PC-3 (cell line): ENCODE results near the gene NUDT6. TPM values are rescaled to one million over a fixed set of nuclear protein-coding genes. Genes with fewer than 3 reads are reported as not detected.

Experiments used
- ATAC-seq: fragments of 200-7000 bp; cut with Tn5 transposase; 2 replicates; pipeline ENCODE4 v1.9.1; 2020; ENCODE audit warnings: mild to moderate bottlenecking, moderate library complexity
- BruUV-seq: library from RNA; stranded (reverse); fragments of 400-500 nt; replicated peaks from 2 replicates; lab custom pipeline; 2021; lab: Mats Ljungman, UMichigan
- CTCF ChIA-PET: fragments of 300-600 bp; sonication (Branson Sonifier 250); formaldehyde crosslinking; loops from one replicate; lab custom pipeline; 2022; ENCODE audit warnings: antibody characterized with exemption; lab: Charles Lee
- POLR2A ChIA-PET: fragments of 300-600 bp; sonication (Branson Sonifier 250); formaldehyde crosslinking; loops from one replicate; lab custom pipeline; 2022; ENCODE audit warnings: antibody characterized with exemption; ENCODE audit not compliant: unreplicated experiment; lab: Charles Lee
- DNase-seq: peaks from one replicate; pipeline ENCODE4 v3.0.0-alpha.2; 2015
- H2AFZ ChIP-seq: fragments of 300-600 bp; sonication (generic); 2 replicates; pipeline ENCODE4 v1.6.0; 2016; ENCODE audit warnings: antibody characterized with exemption, low read length
- H3F3A ChIP-seq: fragments of 300-600 bp; sonication (generic); one replicate; pipeline ENCODE4 v1.6.0; 2017; ENCODE audit warnings: antibody characterized with exemption, low read length, control low read depth, mild to moderate bottlenecking; ENCODE audit not compliant: unreplicated experiment
- H3K27ac ChIP-seq: fragments of 300-600 bp; sonication (generic); 2 replicates; pipeline ENCODE4 v1.5.1; 2016; ENCODE audit warnings: mild to moderate bottlenecking, low read length
- H3K27me3 ChIP-seq: fragments of 300-600 bp; sonication (generic); 2 replicates; pipeline ENCODE4 v1.6.1; 2016; ENCODE audit warnings: low read length, mixed read lengths
- H3K36me3 ChIP-seq: fragments of 300-600 bp; sonication (generic); 2 replicates; pipeline ENCODE4 v1.6.1; 2016; ENCODE audit warnings: low read depth, mixed run types, low read length, mixed read lengths
- H3K4me1 ChIP-seq: fragments of 300-600 bp; sonication (generic); 2 replicates; pipeline ENCODE4 v1.5.1; 2016; ENCODE audit warnings: low read length; ENCODE audit not compliant: insufficient read depth
- H3K4me2 ChIP-seq: fragments of 300-600 bp; sonication (generic); 2 replicates; pipeline ENCODE4 v1.6.0; 2016; ENCODE audit warnings: low read length
- H3K4me3 ChIP-seq: fragments of 300-600 bp; sonication (generic); 2 replicates; pipeline ENCODE4 v1.5.1; 2016; ENCODE audit warnings: mild to moderate bottlenecking, low read length, mixed read lengths
- H3K79me2 ChIP-seq: fragments of 300-600 bp; sonication (generic); 2 replicates; pipeline ENCODE4 v1.6.1; 2017; ENCODE audit warnings: low read length, mixed read lengths
- H3K9ac ChIP-seq: fragments of 300-600 bp; sonication (generic); 2 replicates; pipeline ENCODE4 v1.6.0; 2016; ENCODE audit warnings: mild to moderate bottlenecking, low read length
- H3K9me2 ChIP-seq: fragments of 300-600 bp; sonication (generic); replicated peaks from 2 replicates; pipeline ENCODE4 v1.6.1; 2016; ENCODE audit warnings: mixed run types, low read length, mixed read lengths
- H3K9me3 ChIP-seq: fragments of 300-600 bp; sonication (generic); 2 replicates; pipeline ENCODE4 v1.6.1; 2016; ENCODE audit warnings: low read length, mixed read lengths
- H4K20me1 ChIP-seq: fragments of 300-600 bp; sonication (generic); 2 replicates; pipeline ENCODE4 v1.6.1; 2016; ENCODE audit warnings: low read length, mixed read lengths
- EZH2 ChIP-seq: fragments of 300-600 bp; sonication (generic); IDR thresholded peaks from one replicate; pipeline ENCODE4 v1.6.1; 2017; ENCODE audit warnings: antibody characterized with exemption, mild to moderate bottlenecking, low read length; ENCODE audit not compliant: unreplicated experiment
- EZH2phosphoT487 ChIP-seq: fragments of 300-600 bp; sonication (generic); IDR thresholded peaks from 2 replicates; pipeline ENCODE4 v1.6.1; 2018; ENCODE audit warnings: mild to moderate bottlenecking, antibody characterized with exemption, low read length, borderline replicate concordance
- intact Hi-C: fragments of 100-400 bp; cut with micrococcal nuclease; formaldehyde crosslinking; loops from 2 replicates; pipeline ENCODE4 v1.9.0; 2023
- total RNA-seq: library from RNA; depleted of rRNA; stranded (reverse); fragments of >200 nt; gene quantifications from 2 replicates; pipeline ENCODE4 v1.2.3, GENCODE V29; 2014
- TF ChIP-seq, protein P1 (sequence below): fragments of 300-600 bp; sonication (generic); conservative IDR thresholded peaks from 2 replicates; pipeline ENCODE4 v1.5.1; 2017; ENCODE audit warnings: antibody characterized with exemption, low read depth, mild to moderate bottlenecking, low read length

The NUDT6 gene
- total RNA-seq, 1 experiment from 2014 or later = 6.9 TPM

DNA sequence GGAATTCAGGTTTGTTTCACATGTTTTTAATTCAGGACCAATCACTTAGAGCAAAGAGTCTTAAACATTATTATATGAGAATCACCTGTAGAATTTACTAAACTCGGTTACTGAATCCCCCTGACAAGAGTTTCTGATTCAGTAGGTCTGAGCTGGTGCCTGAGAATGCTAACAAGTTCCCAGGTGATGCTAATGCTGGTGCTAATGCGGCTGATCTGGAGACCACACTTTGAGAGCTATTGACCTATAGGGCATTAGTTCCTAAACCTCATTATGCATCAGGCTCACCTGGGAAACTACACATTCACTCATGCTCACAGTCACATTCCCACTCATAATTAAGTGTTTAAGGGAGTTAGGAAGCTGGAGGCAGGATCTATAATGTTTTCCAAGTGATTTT lies 36.1 kb upstream of the NUDT6 start:
- intact Hi-C loops = no loop called here
- Histone ChIP-seq H3K4me1 (no peaks in the 10 kb centered on the region), H3K4me3 (no peak overlapping the region), H2AFZ (no peak overlapping the region), H3K9me2 (no peaks in the 10 kb centered on the region), H4K20me1 (no peaks in the 10 kb centered on the region), H3F3A (no peaks in the 10 kb centered on the region), H3K79me2 (no peaks in the 10 kb centered on the region), H3K27ac (no peak overlapping the region), H3K9me3 (no peaks in the 10 kb centered on the region), H3K4me2 (no peak overlapping the region), H3K27me3 (no peaks in the 10 kb centered on the region), H3K9ac (no peak overlapping the region), H3K36me3 (0 out of 2 replicates have a peak, but pooled peaks cover 4% of the 10 kb centered on the region)
- TF ChIP-seq EZH2 = no peak
- TF ChIP-seq, protein P1, sequence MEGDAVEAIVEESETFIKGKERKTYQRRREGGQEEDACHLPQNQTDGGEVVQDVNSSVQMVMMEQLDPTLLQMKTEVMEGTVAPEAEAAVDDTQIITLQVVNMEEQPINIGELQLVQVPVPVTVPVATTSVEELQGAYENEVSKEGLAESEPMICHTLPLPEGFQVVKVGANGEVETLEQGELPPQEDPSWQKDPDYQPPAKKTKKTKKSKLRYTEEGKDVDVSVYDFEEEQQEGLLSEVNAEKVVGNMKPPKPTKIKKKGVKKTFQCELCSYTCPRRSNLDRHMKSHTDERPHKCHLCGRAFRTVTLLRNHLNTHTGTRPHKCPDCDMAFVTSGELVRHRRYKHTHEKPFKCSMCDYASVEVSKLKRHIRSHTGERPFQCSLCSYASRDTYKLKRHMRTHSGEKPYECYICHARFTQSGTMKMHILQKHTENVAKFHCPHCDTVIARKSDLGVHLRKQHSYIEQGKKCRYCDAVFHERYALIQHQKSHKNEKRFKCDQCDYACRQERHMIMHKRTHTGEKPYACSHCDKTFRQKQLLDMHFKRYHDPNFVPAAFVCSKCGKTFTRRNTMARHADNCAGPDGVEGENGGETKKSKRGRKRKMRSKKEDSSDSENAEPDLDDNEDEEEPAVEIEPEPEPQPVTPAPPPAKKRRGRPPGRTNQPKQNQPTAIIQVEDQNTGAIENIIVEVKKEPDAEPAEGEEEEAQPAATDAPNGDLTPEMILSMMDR = no peak
- TF ChIP-seq EZH2phosphoT487 = no peak
- ATAC-seq (no peak), DNase-seq (no peak)
- no TSS peak for BruUV-seq
- ChIA-PET POLR2A (no interaction called here), CTCF (no interaction called here)

DNA sequence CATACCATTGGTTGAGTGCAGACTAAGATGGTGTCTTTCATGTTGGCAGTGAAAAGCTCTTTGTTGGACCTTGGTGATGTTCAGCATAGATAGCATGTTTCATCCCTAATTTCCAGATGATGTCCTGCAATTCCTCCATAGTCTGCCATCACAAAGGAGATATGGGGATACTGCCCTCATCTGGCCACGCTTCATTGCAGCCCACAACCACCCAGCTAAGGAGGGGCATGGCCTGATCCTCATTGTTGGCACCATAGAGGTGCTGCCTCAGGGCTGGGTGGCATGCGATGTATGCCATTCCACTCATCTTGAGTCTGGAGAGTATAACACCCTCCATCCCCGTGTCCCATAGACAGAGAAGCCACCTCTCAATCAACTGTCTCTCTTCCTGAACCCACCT lies 31.5 kb upstream of the NUDT6 start:
- H3K9me3 ChIP-seq = no peaks in the 10 kb centered on the region
- H3F3A ChIP-seq = no peaks in the 10 kb centered on the region
- no peak overlapping the region for H3K4me2 ChIP-seq
- H3K4me3 ChIP-seq = no peak overlapping the region
- ATAC-seq (no peak), DNase-seq (no peak)
- H3K79me2 ChIP-seq = no peaks in the 10 kb centered on the region
- H3K9ac ChIP-seq = no peak overlapping the region
- no peak for TF ChIP-seq EZH2phosphoT487
- TF ChIP-seq EZH2 = no peak
- TF ChIP-seq, protein P1 = no peak
- no peaks in the 10 kb centered on the region for H3K27me3 ChIP-seq
- no peaks in the 10 kb centered on the region for H3K4me1 ChIP-seq
- H2AFZ ChIP-seq = no peak overlapping the region
- ChIA-PET POLR2A (no interaction called here), CTCF (no interaction called here)
- intact Hi-C loops = no loop called here
- H3K27ac ChIP-seq = no peak overlapping the region
- H3K36me3 ChIP-seq = peaks cover 11% of the 10 kb centered on the region
- no peaks in the 10 kb centered on the region for H4K20me1 ChIP-seq
- no peaks in the 10 kb centered on the region for H3K9me2 ChIP-seq
- BruUV-seq = no TSS peak

DNA sequence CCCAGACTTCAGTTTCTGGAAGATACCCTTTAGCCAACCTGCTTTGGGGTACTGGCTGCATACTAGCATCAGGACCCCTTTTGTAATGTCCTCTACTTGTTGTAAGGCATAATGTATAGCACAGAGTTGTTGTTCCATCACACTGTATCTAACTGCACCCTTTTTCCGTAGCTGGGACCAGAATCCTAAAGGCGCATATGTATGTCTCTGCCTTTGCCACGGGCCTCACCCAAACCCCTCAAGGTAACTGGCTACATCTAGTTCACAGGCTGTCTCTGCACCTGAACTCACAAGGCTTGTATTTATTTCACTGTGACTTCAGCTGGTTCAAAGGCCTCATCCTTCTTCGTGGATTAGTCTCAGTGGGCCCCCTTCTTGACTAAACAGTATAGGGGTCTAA lies 29.6 kb upstream of the NUDT6 start:
- POLR2A ChIA-PET = no interaction called here
- H3K9me2 ChIP-seq = no peaks in the 10 kb centered on the region
- intact Hi-C loops = no loop called here
- no peak overlapping the region for H3K4me2 ChIP-seq
- CTCF ChIA-PET = no interaction called here
- no peak overlapping the region for H3K4me3 ChIP-seq
- DNase-seq (no peak), ATAC-seq (no peak)
- TF ChIP-seq EZH2 (no peak), EZH2phosphoT487 (no peak)
- TF ChIP-seq, protein P1 = no peak
- no peak overlapping the region for H3K9ac ChIP-seq
- H3K27ac ChIP-seq = no peak overlapping the region
- no peaks in the 10 kb centered on the region for H3F3A ChIP-seq
- BruUV-seq = no TSS peak
- H2AFZ ChIP-seq = no peak overlapping the region
- H4K20me1 ChIP-seq = no peaks in the 10 kb centered on the region
- H3K27me3 ChIP-seq = no peaks in the 10 kb centered on the region
- H3K9me3 ChIP-seq = no peaks in the 10 kb centered on the region
- H3K36me3 ChIP-seq = peaks cover 11% of the 10 kb centered on the region
- H3K79me2 ChIP-seq = no peaks in the 10 kb centered on the region
- H3K4me1 ChIP-seq = no peaks in the 10 kb centered on the region
